B cell (primary cell): Measurements from ENCODE around the gene PDE4B.

ENCODE experiments used
- EZH2 ChIP-seq: IDR thresholded peaks from 2 replicates; pipeline ENCODE4 v1.6.1; 2012; ENCODE audit warnings: borderline replicate concordance, low read depth, mild to moderate bottlenecking, moderate library complexity, low read length; ENCODE audit not compliant: insufficient read depth, poor library complexity, severe bottlenecking
- TF ChIP-seq, protein P1 (sequence below): fragments of 200-600 bp; IDR thresholded peaks from one replicate; pipeline ENCODE4 v1.8.0; 2022; ENCODE audit warnings: antibody characterized with exemption, mild to moderate bottlenecking

GRCh38 chr1:66025188-66025587 is 232.5 kb downstream of the PDE4B start:
- TF ChIP-seq, protein P1, sequence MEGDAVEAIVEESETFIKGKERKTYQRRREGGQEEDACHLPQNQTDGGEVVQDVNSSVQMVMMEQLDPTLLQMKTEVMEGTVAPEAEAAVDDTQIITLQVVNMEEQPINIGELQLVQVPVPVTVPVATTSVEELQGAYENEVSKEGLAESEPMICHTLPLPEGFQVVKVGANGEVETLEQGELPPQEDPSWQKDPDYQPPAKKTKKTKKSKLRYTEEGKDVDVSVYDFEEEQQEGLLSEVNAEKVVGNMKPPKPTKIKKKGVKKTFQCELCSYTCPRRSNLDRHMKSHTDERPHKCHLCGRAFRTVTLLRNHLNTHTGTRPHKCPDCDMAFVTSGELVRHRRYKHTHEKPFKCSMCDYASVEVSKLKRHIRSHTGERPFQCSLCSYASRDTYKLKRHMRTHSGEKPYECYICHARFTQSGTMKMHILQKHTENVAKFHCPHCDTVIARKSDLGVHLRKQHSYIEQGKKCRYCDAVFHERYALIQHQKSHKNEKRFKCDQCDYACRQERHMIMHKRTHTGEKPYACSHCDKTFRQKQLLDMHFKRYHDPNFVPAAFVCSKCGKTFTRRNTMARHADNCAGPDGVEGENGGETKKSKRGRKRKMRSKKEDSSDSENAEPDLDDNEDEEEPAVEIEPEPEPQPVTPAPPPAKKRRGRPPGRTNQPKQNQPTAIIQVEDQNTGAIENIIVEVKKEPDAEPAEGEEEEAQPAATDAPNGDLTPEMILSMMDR: no peak
- TF ChIP-seq EZH2: no peak
